AG09309 (cell line): ENCODE measurements around the gene TOM1L1.
A peak's percentile ranks its signal among the peaks of the same experiment; 100 is the strongest.

Source experiments
- DNase-seq: peaks from one replicate; pipeline ENCODE4 v3.0.0-alpha.2; 2010; ENCODE audit warnings: low read depth
- H3K4me3 ChIP-seq: 2 replicates; pipeline ENCODE4 v1.5.1; 2011; ENCODE audit warnings: mild to moderate bottlenecking, low read depth, low read length, moderate library complexity; ENCODE audit not compliant: control insufficient read depth
- TF ChIP-seq, protein P1 (sequence below): IDR thresholded peaks from 2 replicates; pipeline ENCODE4 v1.5.1; 2011; ENCODE audit warnings: mild to moderate bottlenecking, low read depth, low read length, inconsistent platforms; ENCODE audit not compliant: insufficient read depth, control insufficient read depth; ENCODE audit errors: missing control alignments

TOM1L1 gene

DNA sequence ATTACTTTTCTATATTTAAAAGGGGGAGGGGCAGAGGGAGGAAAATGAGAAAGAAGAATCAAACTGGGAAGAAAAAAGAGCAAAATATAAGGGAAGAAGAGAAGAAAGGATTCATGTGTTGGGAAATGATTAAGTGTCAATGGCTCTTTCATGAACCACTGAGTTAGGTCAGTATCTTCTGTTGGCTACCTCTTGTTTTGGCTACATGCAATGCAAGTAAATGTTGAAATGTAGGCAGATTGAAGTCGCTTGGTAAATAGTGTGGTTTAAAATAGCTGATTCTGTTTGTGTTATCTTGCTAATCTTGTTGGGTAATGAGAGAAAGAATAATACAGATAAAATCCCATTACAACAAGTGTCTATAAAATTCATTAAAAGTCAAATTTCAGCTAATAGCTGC, 40.6 kb downstream of the TOM1L1 start:
- TF ChIP-seq, protein P1, sequence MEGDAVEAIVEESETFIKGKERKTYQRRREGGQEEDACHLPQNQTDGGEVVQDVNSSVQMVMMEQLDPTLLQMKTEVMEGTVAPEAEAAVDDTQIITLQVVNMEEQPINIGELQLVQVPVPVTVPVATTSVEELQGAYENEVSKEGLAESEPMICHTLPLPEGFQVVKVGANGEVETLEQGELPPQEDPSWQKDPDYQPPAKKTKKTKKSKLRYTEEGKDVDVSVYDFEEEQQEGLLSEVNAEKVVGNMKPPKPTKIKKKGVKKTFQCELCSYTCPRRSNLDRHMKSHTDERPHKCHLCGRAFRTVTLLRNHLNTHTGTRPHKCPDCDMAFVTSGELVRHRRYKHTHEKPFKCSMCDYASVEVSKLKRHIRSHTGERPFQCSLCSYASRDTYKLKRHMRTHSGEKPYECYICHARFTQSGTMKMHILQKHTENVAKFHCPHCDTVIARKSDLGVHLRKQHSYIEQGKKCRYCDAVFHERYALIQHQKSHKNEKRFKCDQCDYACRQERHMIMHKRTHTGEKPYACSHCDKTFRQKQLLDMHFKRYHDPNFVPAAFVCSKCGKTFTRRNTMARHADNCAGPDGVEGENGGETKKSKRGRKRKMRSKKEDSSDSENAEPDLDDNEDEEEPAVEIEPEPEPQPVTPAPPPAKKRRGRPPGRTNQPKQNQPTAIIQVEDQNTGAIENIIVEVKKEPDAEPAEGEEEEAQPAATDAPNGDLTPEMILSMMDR = no peak
- no peak for DNase-seq
- no peak overlapping the region for H3K4me3 ChIP-seq

DNA sequence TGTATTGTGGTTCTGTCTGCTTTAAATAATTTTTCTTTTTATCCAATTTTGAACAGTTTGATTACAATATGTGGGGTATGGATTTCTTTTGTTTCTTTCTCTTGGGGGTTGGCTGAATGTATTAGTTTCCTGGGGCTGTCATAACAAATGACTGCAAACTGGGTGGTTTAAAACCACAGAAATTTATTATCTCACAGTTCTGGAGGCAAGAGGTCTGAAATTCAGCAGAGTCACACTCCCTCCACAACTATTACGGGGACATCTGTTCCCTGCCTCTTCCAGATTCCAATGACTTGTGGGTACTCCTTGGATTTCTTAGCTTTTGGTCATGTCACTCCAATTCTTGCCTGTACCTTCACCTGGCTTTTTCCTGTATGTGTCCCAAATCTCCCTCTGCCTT, 44.1 kb downstream of the TOM1L1 start:
- TF ChIP-seq, protein P1 = no peak
- DNase-seq = no peak
- H3K4me3 ChIP-seq = no peak overlapping the region

DNA sequence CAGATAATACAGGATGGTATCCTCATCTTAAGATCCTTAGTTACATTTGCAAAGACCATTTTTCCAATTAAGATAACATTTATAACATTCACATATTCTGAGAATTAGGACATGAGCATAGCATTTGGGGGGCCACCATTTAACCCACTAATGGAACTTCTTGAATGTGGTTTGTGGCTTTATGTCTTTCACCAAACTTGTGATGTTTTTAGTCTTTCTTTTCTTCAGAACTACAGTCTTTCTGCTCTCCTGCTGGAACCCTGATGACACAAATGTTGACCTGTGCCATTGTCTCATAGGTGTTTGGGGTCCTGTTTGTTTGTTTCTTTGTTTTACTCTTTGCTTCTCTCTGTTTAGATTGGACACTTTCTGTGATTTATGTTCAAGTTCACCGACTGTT, 44.6 kb downstream of the TOM1L1 start:
- DNase-seq = no peak
- TF ChIP-seq, protein P1 = no peak
- H3K4me3 ChIP-seq = no peak overlapping the region

DNA sequence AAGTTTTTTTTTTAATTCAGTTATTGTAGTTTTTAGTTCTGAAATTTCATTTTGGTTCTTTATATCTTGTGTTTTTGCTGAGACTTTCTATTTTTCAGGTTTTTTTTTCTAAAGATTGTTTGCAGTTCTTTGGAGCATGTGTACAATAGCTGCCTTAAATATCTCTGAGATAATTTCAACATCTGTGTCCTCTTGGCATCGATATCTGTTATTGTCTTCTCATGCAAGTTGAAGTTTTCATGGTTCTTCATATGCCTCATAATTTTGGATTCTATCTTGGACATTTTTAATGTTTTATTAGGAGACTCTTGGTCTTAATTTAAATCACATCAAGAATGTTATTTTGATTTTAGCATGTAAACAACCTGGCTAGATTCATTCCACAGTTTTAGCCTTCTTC, 45.0 kb downstream of the TOM1L1 start:
- DNase-seq = no peak
- no peak overlapping the region for H3K4me3 ChIP-seq
- TF ChIP-seq, protein P1 = no peak

DNA sequence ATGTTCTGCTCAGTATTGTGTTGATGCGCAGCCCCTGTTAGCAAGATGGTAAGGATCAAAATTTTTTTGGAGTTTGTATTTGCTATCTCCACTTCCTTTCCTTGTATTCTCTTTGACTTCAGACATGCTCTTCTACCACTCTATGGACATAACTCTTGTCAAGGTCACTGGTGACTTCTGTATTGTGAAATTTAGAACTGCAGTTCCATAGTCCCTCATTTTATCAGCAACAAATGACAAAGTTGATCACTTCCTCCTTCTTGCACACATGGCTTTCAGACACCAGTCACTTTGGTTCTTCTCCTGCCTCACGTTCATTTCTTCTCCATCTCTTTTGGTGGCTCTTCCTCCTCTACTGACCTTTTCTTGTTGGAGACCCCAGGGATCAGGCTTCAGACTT, 46.7 kb downstream of the TOM1L1 start:
- DNase-seq = no peak
- H3K4me3 ChIP-seq = no peak overlapping the region
- TF ChIP-seq, protein P1 = no peak

DNA sequence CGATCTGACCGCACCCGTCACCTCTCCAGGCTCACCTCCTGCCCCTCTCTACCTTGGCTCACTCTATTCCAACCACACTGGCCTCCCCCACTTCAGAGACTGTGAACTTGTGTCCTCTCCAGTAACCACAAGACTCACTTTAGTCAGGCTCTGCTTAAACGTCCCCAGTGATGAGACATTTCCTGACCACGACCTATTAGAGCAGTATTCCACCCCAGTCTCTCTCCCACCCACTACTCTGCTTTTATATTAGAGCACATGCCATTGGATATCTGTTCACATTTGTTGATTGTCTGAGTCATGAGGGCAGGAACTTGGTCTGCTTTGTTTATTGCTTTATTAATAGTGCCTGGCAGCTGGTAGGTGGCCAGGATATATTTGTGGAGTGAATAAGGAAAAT, 47.7 kb downstream of the TOM1L1 start:
- peak; percentile 44 for DNase-seq
- TF ChIP-seq, protein P1 = no peak

DNA sequence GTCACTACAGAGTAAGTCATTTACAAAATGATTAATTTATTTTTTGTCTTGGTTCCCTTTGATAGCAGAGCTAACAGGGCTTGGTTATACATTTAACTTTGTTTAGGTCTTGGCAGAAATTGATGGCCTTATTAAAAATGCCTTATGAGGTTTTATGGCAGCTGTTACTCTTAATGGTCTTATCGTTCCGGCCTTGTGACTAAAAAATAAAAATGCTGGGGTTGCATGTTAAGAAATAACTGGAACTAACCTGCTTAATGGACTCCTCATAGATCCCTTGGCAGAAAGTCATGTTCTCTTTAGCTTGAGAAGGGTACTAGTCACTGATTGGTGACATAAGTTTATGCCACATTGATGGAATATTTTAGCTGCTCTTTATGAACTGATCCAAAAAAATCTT, 49.5 kb downstream of the TOM1L1 start:
- TF ChIP-seq, protein P1 = no peak
- DNase-seq = no peak

More for the DNA sequence above, 47.7 kb downstream of the TOM1L1 start:
- no peak overlapping the region for H3K4me3 ChIP-seq

More for the DNA sequence above, 49.5 kb downstream of the TOM1L1 start:
- H3K4me3 ChIP-seq = no peak overlapping the region
